NB4 (cell line): Measurements from ENCODE around the gene CDADC1.

Experiments used
- MYC ChIP-seq: IDR thresholded peaks from 2 replicates; pipeline ENCODE4 v1.6.1; 2011; ENCODE audit warnings: low read depth, low read length
- POLR2A ChIP-seq: IDR thresholded peaks from 2 replicates; pipeline ENCODE4 v1.6.1; 2011; ENCODE audit warnings: mild to moderate bottlenecking; ENCODE audit not compliant: insufficient read length; ENCODE audit errors: extremely low read depth
- TF ChIP-seq, protein P1 (sequence below): IDR thresholded peaks from one replicate; pipeline ENCODE4 v1.5.1; 2012; ENCODE audit warnings: low read depth, low read length
- TF ChIP-seq, protein P2 (sequence below): IDR thresholded peaks from 2 replicates; pipeline ENCODE4 v1.6.1; 2011; ENCODE audit warnings: low read depth, low read length

DNA sequence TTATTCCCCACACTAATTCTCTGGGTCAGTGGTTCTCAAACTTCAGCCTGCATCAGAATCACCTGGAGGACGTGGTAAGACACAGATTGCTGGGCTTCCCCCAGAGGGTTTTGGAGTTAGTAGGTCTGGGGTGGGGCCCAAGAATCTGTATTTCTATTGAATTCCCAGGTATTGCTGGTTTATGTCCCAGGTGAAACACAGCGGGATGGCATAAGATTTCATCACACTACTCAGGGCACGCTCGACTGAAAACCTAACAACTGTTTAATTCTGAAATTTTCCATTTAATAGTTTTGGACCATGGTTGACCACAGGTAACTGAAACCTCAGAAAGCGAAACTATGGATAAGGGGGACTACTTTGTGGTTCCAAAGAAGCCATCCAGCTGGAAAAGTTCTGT is 21.1 kb upstream of the CDADC1 start:
- TF ChIP-seq POLR2A (no peak), MYC (no peak)
- TF ChIP-seq, protein P1, sequence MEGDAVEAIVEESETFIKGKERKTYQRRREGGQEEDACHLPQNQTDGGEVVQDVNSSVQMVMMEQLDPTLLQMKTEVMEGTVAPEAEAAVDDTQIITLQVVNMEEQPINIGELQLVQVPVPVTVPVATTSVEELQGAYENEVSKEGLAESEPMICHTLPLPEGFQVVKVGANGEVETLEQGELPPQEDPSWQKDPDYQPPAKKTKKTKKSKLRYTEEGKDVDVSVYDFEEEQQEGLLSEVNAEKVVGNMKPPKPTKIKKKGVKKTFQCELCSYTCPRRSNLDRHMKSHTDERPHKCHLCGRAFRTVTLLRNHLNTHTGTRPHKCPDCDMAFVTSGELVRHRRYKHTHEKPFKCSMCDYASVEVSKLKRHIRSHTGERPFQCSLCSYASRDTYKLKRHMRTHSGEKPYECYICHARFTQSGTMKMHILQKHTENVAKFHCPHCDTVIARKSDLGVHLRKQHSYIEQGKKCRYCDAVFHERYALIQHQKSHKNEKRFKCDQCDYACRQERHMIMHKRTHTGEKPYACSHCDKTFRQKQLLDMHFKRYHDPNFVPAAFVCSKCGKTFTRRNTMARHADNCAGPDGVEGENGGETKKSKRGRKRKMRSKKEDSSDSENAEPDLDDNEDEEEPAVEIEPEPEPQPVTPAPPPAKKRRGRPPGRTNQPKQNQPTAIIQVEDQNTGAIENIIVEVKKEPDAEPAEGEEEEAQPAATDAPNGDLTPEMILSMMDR: no peak
- TF ChIP-seq, protein P2, sequence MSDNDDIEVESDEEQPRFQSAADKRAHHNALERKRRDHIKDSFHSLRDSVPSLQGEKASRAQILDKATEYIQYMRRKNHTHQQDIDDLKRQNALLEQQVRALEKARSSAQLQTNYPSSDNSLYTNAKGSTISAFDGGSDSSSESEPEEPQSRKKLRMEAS: no peak
